ENCODE results near the gene BAIAP2.
A peak's percentile ranks its signal among the peaks of the same experiment; 100 is the strongest.

The BAIAP2 gene

GRCh38 chr17:81053041-81053970, 18.4 kb downstream of the BAIAP2 start:
- DNase-seq (ENCODE audit: low spot score), result no peak

DNA sequence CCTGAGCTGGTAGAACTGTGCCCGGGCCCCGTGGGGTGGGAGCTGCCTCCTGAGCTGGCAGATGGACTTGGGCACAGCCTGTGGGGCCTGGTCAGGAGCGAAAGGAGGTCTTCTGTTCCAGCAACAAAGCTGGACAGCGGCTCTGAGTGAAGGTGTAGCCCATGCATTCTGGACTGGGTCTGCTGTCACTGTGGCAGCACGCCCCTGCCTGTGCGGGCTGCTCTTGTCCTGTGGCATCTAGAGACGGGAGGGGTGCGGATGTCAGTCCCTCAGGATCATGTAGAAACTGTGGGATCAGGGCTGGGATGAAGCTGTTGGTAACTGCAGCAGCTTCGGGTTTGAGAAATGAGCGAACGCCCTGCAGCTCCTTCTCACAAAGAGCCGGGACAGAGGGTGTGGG, 19.4 kb downstream of the BAIAP2 start:
- no peak for DNase-seq (ENCODE audit: low spot score)

DNA sequence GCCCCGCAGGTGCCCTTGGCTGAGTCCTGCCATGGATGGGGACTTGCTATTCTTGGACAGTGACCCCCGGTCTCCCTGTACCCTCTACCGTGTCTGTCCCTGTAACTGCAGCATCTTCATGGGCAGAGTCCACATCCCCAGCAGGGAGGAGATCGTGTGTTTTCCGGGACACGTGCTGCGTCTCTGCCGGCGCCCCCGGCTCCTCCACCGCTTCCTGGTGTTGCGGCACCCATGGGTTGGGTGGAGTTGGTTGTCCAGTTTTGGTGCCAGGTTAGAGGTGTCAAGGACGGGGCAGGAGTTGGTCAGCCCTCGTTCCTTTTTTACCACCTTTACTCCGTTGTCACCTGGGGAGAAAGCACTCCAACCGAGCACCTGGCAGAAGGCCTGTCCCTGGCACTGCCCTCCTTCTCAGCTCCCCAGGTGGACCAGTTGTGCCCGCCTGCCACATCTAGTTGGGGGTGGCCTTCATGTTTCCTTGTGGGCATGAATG, 20.0 kb downstream of the BAIAP2 start:
- DNase-seq (ENCODE audit: low spot score), result no peak

DNA sequence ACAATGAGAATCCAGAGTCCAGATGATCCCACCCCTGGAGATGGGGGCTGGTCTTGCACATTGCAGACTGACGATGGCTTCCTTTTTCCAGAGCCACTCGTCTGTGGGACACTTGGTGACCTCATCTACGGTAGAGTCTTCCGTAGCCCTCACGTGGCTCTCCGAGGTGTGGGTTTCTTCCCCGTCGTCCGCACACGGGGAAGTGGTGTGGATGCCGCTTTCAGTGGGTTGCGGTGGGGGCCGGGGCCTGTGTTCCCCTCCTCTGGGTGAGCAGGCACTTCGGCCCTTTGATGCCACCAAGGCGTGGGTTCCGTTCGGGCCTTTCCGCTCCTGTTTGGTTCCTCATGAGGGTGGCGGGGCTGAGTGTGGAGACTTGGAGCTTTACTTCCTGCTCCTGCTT, 21.4 kb downstream of the BAIAP2 start:
- DNase-seq (ENCODE audit: low spot score), result no peak

GRCh38 chr17:81057079-81057730, 22.3 kb downstream of the BAIAP2 start:
- DNase-seq (ENCODE audit: low spot score), result peak; percentile 51

- DNase-seq (ENCODE audit: low spot score), result no peak
These were observed 22.8 kb downstream of the BAIAP2 start for GRCh38 chr17:81057777-81058176.

GRCh38 chr17:81058263-81058871, 23.4 kb downstream of the BAIAP2 start:
- no peak for DNase-seq (ENCODE audit: low spot score)

- no peak for DNase-seq (ENCODE audit: low spot score)
These were observed 24.1 kb downstream of the BAIAP2 start for GRCh38 chr17:81059026-81059425.

- DNase-seq (ENCODE audit: low spot score), result no peak
These were observed 25.5 kb downstream of the BAIAP2 start for GRCh38 chr17:81060416-81060815.

DNA sequence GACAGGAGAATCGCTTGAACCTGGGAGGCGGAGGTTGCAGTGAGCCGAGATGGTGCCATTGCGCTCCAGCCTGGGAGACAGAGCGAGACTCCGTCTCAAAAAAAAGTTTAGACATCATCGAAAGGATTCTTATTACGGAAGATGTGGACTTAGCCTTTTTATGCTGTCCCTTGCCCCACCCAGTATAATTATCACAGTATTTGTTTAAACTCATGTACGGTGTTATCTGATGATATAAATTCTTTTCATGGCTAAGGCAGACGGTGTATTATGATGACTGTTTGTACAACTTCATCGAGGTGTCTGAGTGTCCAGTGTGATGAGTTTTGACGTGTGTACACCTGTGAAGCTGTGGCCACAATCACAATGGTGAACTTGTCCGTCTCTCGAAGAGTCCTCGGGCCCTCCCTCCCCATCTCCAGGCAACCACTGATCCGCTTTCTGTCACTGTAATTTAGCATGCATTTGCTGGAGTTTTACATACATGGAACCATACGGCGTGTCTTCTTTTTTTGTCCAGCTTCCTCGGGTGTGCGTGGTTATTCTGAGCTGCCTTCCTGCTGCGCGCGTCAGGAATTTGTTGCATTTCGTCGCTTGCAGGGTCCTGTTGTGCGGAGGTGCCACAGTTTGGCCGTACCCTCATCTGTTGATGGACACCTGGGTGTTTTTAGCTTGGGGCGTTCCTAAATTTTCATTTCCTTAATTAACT, 26.2 kb downstream of the BAIAP2 start:
- no peak for DNase-seq (ENCODE audit: low spot score)

- DNase-seq (ENCODE audit: low spot score), result no peak
These were observed 27.2 kb downstream of the BAIAP2 start for GRCh38 chr17:81062014-81062780.

- no peak for DNase-seq (ENCODE audit: low spot score)
These were observed 28.4 kb downstream of the BAIAP2 start for GRCh38 chr17:81063106-81064093.

DNA sequence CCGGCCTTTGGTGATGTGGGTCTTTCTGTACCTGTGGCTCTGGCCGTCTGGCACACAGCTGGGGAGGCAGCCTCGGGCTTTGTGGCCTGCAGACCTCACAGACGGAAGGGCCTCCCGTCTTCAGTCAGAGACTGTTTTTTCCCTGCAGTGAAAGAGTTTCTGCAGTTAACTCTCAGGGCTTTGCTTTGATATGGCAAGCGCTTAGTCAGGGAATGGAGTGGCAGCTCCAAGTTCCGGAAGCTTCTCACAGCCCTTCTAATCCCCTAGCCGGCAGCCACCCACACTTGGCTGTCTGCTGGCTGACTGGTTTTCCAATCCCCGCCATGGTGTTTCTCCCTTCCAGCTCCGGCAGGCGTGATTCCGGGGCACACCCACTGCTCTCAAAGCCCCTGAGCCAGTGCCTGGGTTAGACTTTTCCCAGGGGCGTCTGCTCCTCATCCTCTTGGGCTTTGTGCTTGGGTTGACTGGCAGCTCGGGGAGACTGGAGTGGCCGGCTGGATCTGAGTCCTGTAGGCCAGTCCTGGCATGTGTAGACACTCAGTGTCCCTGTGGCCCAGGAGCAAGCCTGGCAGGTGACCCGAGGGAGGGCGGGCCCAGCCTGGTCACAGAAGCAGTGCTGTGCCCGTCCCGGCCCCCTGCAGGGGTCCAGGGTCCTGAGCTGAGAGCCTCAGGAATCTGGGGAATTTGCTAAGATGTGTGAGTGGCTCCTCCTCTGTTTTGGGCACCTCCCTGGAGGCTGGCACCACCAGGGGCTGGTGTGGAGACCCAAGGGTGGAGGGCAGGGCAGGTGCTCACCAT, 29.9 kb downstream of the BAIAP2 start:
- DNase-seq (ENCODE audit: low spot score), result peak; percentile 66

- no peak for DNase-seq (ENCODE audit: low spot score)
These were observed 30.5 kb downstream of the BAIAP2 start for GRCh38 chr17:81065500-81065899.

DNA sequence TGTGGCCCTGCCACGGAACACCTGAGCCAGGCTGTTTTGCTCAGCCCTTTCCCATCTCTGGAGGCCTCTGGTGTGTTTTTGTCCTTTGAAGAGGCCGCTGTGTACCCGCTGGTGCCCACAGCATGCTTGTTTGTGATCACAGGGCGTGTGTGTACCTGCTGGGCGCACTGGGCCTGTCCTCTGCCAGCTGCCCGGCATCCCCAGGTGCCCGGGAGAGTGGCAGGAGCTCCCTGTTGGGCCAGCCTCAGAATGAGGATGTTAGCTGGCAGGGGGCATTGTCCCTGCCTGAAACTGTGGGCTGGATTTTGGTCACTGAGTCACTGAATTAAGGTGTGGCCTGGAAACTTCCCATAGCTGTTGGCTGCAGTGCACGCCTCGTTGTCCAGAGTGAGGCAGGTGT, 31.1 kb downstream of the BAIAP2 start:
- DNase-seq (ENCODE audit: low spot score), result peak; percentile 94

DNA sequence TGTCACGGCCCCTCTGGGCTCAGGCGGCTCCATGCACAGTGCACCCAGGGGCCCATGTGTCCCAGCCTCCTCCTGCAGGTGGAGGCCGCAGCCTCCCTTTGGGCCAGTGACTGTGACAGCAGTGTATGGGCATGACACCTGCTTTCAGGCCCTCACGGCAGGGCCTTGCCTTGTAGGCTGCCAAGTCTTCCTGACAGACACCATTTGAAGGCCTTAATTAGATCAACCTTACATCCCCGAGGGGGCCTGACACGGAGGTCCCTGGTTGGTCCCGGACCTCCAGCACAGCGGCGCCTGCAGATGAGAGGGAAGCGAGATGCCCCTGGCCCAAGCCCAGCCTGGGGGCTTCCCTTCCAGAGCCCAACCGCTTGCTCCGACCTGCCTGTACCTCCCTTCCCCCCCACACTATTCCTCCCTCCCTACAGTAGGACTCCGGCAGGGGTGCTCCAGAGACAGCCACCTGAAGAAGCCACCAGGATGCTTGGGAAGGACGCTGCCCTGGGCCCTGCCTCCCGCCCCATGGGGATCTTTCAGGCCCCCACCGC, 31.9 kb downstream of the BAIAP2 start:
- DNase-seq (ENCODE audit: low spot score), result no peak

DNA sequence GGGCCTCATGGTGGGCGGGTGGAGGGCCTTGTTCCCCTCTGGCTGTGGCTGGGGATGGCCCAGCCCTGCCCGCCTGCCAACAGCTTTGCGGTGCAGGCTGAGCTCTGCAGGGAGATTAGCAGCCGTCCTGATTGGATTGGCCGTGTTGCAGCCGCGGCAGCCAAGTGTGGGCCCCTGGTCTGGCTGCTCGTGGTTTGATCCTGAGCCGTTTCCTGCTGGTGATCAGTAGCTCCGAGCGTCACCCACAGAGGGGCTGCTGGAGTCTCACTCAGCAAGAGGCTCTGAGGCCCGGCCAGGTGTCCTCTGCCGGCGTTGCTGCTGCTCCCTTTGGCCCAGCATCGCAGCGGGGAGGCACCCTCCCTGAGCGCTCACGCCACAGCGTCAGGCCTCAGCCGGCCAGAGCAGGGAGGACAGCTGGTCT, 32.5 kb downstream of the BAIAP2 start:
- no peak for DNase-seq (ENCODE audit: low spot score)

GRCh38 chr17:81068411-81069134, 33.6 kb downstream of the BAIAP2 start:
- DNase-seq (ENCODE audit: low spot score), result no peak
